ENCODE results near the gene CEP120. TPM values are rescaled to one million over a fixed set of nuclear protein-coding genes. Genes with fewer than 3 reads are reported as not detected.

The CEP120 gene
- total and polyA plus RNA-seq, 2 experiments from 2014 or later, result 7.5 to 16.4 TPM

- H3K36me3 ChIP-seq (ENCODE audit: low read depth), result peaks cover 6% of the 10 kb centered on the region
- WGBS, 2 experiments (ENCODE audit: low coverage in 1 of 2, low lambda C conversion rate in 2 of 2, missing lambda C conversion rate in 2 of 2), result 69 to 81% methylated on average over 1 of the region's 1 CpG
- no peak overlapping the region for H2AFZ ChIP-seq
- DNase-seq, result peak; percentile 44
- H3K4me3 ChIP-seq, result no peak overlapping the region
- in situ Hi-C loops (cut with MboI), result loop anchor here (10.0 kb wide), 1 partner anchor 473 kb away; no protein-coding TSS in a partner anchor
- no peaks in the 10 kb centered on the region for H3K79me2 ChIP-seq (ENCODE audit: insufficient read depth)
- H3K9me3 ChIP-seq (ENCODE audit: low read depth), result no peaks in the 10 kb centered on the region
- H3K9me2 ChIP-seq (ENCODE audit: insufficient read depth), result no peaks in the 10 kb centered on the region
- no peak overlapping the region for H3K27ac ChIP-seq
- H3K27me3 ChIP-seq (replicated peaks; ENCODE audit: insufficient read depth), result no peaks in the 10 kb centered on the region
- no peaks in the 10 kb centered on the region for H4K20me1 ChIP-seq (ENCODE audit: insufficient read depth)
- peaks cover 9% of the 10 kb centered on the region; the same call in 1 of the 2 replicates for H3K4me1 ChIP-seq (ENCODE audit: insufficient read depth)
- H3K9ac ChIP-seq, result no peak overlapping the region
- no peak overlapping the region for H3K4me2 ChIP-seq (ENCODE audit: unreplicated experiment)
- H3F3A ChIP-seq (ENCODE audit: insufficient read depth), result no peaks in the 10 kb centered on the region
- TF ChIP-seq EZH2 (IDR thresholded peaks at IDR 0.05; ENCODE audit: insufficient read depth, poor library complexity, severe bottlenecking) (no peak), EZH2phosphoT487 (IDR thresholded peaks at IDR 0.05; ENCODE audit: insufficient read depth, low read depth) (no peak)
These were observed 55.5 kb downstream of the CEP120 start for GRCh38 chr5:123367739-123368138.

- 5 to 17% methylated on average over 1 of the region's 1 CpG for WGBS, 2 experiments (ENCODE audit: low coverage in 1 of 2, low lambda C conversion rate in 2 of 2, missing lambda C conversion rate in 2 of 2)
- peak overlapping the region; percentile 1 for H3K4me2 ChIP-seq (ENCODE audit: unreplicated experiment)
- DNase-seq, result peak; percentile 4
These were observed 58.0 kb downstream of the CEP120 start for GRCh38 chr5:123365156-123365555.

GRCh38 chr5:123364441-123365155 is 58.6 kb downstream of the CEP120 start:
- no peak for TF ChIP-seq EZH2phosphoT487 (IDR thresholded peaks at IDR 0.05; ENCODE audit: insufficient read depth, low read depth)
- no peak for TF ChIP-seq EZH2 (IDR thresholded peaks at IDR 0.05; ENCODE audit: insufficient read depth, poor library complexity, severe bottlenecking)
- DNase-seq, result no peak
- H3F3A ChIP-seq (ENCODE audit: insufficient read depth), result peaks cover 7% of the 10 kb centered on the region; the same call in 1 of the 2 replicates

More at GRCh38 chr5:123365156-123365555, 58.0 kb downstream of the CEP120 start:
- Histone ChIP-seq H3K79me2 (ENCODE audit: insufficient read depth) (no peaks in the 10 kb centered on the region), H3K27me3 (replicated peaks; ENCODE audit: insufficient read depth) (no peaks in the 10 kb centered on the region), H3K4me3 (no peak overlapping the region), H3K9me2 (ENCODE audit: insufficient read depth) (no peaks in the 10 kb centered on the region), H3F3A (ENCODE audit: insufficient read depth) (peaks cover 6% of the 10 kb centered on the region; the same call in 1 of the 2 replicates), H3K9me3 (ENCODE audit: low read depth) (no peaks in the 10 kb centered on the region), H3K4me1 (ENCODE audit: insufficient read depth) (peaks cover 9% of the 10 kb centered on the region; the same call in 1 of the 2 replicates), H4K20me1 (ENCODE audit: insufficient read depth) (no peaks in the 10 kb centered on the region), H3K9ac (no peak overlapping the region), H2AFZ (no peak overlapping the region), H3K27ac (no peak overlapping the region), H3K36me3 (ENCODE audit: low read depth) (no peaks in the 10 kb centered on the region; the same call in 1 of the 2 replicates)
- TF ChIP-seq EZH2phosphoT487 (IDR thresholded peaks at IDR 0.05; ENCODE audit: insufficient read depth, low read depth), result no peak
- TF ChIP-seq EZH2 (IDR thresholded peaks at IDR 0.05; ENCODE audit: insufficient read depth, poor library complexity, severe bottlenecking), result no peak
- in situ Hi-C loops (cut with MboI), result loop anchor here (10.0 kb wide), 1 partner anchor 470 kb away; no protein-coding TSS in a partner anchor

GRCh38 chr5:123360910-123361309 is 62.3 kb downstream of the CEP120 start:
- in situ Hi-C loops (cut with MboI), result loop anchor here (10.0 kb wide), 1 partner anchor 466 kb away; no protein-coding TSS in a partner anchor
- H3K4me2 ChIP-seq (ENCODE audit: unreplicated experiment), result no peak overlapping the region
- no peaks in the 10 kb centered on the region for H3K79me2 ChIP-seq (ENCODE audit: insufficient read depth)
- no peak overlapping the region for H3K9ac ChIP-seq
- H4K20me1 ChIP-seq (ENCODE audit: insufficient read depth), result no peaks in the 10 kb centered on the region
- no peak for DNase-seq
- no peak for TF ChIP-seq EZH2phosphoT487 (IDR thresholded peaks at IDR 0.05; ENCODE audit: insufficient read depth, low read depth)
- TF ChIP-seq EZH2 (IDR thresholded peaks at IDR 0.05; ENCODE audit: insufficient read depth, poor library complexity, severe bottlenecking), result no peak
- no peaks in the 10 kb centered on the region for H3K9me3 ChIP-seq (ENCODE audit: low read depth)
- H3K4me3 ChIP-seq, result no peak overlapping the region
- no peaks in the 10 kb centered on the region for H3K9me2 ChIP-seq (ENCODE audit: insufficient read depth)
- H3K4me1 ChIP-seq (ENCODE audit: insufficient read depth), result peaks cover 9% of the 10 kb centered on the region; the same call in 1 of the 2 replicates
- H3K27me3 ChIP-seq (replicated peaks; ENCODE audit: insufficient read depth), result no peaks in the 10 kb centered on the region
- H3F3A ChIP-seq (ENCODE audit: insufficient read depth), result peaks cover 7% of the 10 kb centered on the region; the same call in 1 of the 2 replicates
- no peak overlapping the region for H2AFZ ChIP-seq
- H3K27ac ChIP-seq, result no peak overlapping the region
- peaks cover 24% of the 10 kb centered on the region for H3K36me3 ChIP-seq (ENCODE audit: low read depth)

More at GRCh38 chr5:123364441-123365155, 58.6 kb downstream of the CEP120 start:
- H3K79me2 ChIP-seq (ENCODE audit: insufficient read depth), result no peaks in the 10 kb centered on the region
- in situ Hi-C loops (cut with MboI), result loop anchor here (10.0 kb wide), 1 partner anchor 470 kb away; no protein-coding TSS in a partner anchor
- WGBS, 2 experiments (ENCODE audit: low coverage in 1 of 2, low lambda C conversion rate in 2 of 2, missing lambda C conversion rate in 2 of 2), result 89 to 95% methylated on average over 2 of the region's 2 CpGs
- no peaks in the 10 kb centered on the region for H4K20me1 ChIP-seq (ENCODE audit: insufficient read depth)
- H3K4me3 ChIP-seq, result no peak overlapping the region
- H3K27ac ChIP-seq, result no peak overlapping the region
- peaks cover under 1% of the 10 kb centered on the region; the same call in 1 of the 2 replicates for H3K36me3 ChIP-seq (ENCODE audit: low read depth)
- H3K27me3 ChIP-seq (replicated peaks; ENCODE audit: insufficient read depth), result no peaks in the 10 kb centered on the region
- H3K4me1 ChIP-seq (ENCODE audit: insufficient read depth), result peaks cover 9% of the 10 kb centered on the region; the same call in 1 of the 2 replicates
- H3K9me2 ChIP-seq (ENCODE audit: insufficient read depth), result no peaks in the 10 kb centered on the region
- no peaks in the 10 kb centered on the region for H3K9me3 ChIP-seq (ENCODE audit: low read depth)
- H3K9ac ChIP-seq, result no peak overlapping the region
- H2AFZ ChIP-seq, result no peak overlapping the region
- peak overlapping the region; percentile 1 for H3K4me2 ChIP-seq (ENCODE audit: unreplicated experiment)
